Activated naive CD4-positive, alpha-beta T cell treated with anti-CD3 and anti-CD28 coated beads, Interleukin-2, amount 10 ng/mL, durations not matched to agents 7 days and 5 days (primary cell): ENCODE results near the gene B4GALNT3.
"Not testable (repeated sequence)": the region's sequence is repeated elsewhere in the genome, so short reads cannot be mapped to it uniquely, and the experiment has no call there.

Experiments
- CTCF ChIA-PET: fragments of 350-600 bp; sonication (Branson Sonifier 250); formaldehyde crosslinking; loops from one replicate; lab custom pipeline; 2021; ENCODE audit warnings: antibody characterized with exemption; lab: Charles Lee
- DNase-seq: peaks from one replicate; pipeline ENCODE4 v3.0.0-alpha.2; 2020
- H3K27ac Mint-ChIP-seq: one replicate; pipeline ENCODE4 v1.8.0; 2021; ENCODE audit warnings: mild to moderate bottlenecking, moderate library complexity, mixed read lengths
- H3K27me3 Mint-ChIP-seq: one replicate; pipeline ENCODE4 v1.8.0; 2021; ENCODE audit warnings: mild to moderate bottlenecking, mixed read lengths
- H3K36me3 Mint-ChIP-seq: one replicate; pipeline ENCODE4 v1.8.0; 2021; ENCODE audit warnings: mixed read lengths
- H3K4me1 Mint-ChIP-seq: one replicate; pipeline ENCODE4 v1.8.0; 2021; ENCODE audit warnings: mixed read lengths
- H3K4me3 Mint-ChIP-seq: one replicate; pipeline ENCODE4 v1.8.0; 2021; ENCODE audit warnings: mild to moderate bottlenecking, moderate library complexity, mixed read lengths
- H3K9me3 Mint-ChIP-seq: one replicate; pipeline ENCODE4 v1.8.0; 2021; ENCODE audit warnings: mixed read lengths

The B4GALNT3 gene

GRCh38 chr12:459430-460258, at the start of gene B4GALNT3:
Gene B4GALNT3 (plus strand): TSS chr12:459939. CDS start chr12:460377, 438 bp downstream.
- peaks cover 13% of the 10 kb centered on the region for H3K4me1 Mint-ChIP-seq
- no peak within 1 kb of the TSS for H3K27ac Mint-ChIP-seq
- peak within 1 kb of the TSS; percentile 78 for H3K4me3 Mint-ChIP-seq
- DNase-seq: peak; percentile 66
- H3K9me3 Mint-ChIP-seq: no peaks in the 10 kb centered on the region
- no peaks in the 10 kb centered on the region for H3K36me3 Mint-ChIP-seq
- H3K27me3 Mint-ChIP-seq: peaks cover 89% of the 10 kb centered on the region
- CTCF ChIA-PET: no interaction called here

- no peak overlapping the region for H3K27ac Mint-ChIP-seq
- DNase-seq: no peak
- CTCF ChIA-PET: no interaction called here
- no peaks in the 10 kb centered on the region for H3K4me1 Mint-ChIP-seq
- H3K9me3 Mint-ChIP-seq: no peaks in the 10 kb centered on the region
- H3K36me3 Mint-ChIP-seq: peaks cover 25% of the 10 kb centered on the region
- H3K4me3 Mint-ChIP-seq: no peak overlapping the region
- H3K27me3 Mint-ChIP-seq: no peaks in the 10 kb centered on the region
Measured at GRCh38 chr12:414859-415258, 44.9 kb upstream of the B4GALNT3 start.

DNA sequence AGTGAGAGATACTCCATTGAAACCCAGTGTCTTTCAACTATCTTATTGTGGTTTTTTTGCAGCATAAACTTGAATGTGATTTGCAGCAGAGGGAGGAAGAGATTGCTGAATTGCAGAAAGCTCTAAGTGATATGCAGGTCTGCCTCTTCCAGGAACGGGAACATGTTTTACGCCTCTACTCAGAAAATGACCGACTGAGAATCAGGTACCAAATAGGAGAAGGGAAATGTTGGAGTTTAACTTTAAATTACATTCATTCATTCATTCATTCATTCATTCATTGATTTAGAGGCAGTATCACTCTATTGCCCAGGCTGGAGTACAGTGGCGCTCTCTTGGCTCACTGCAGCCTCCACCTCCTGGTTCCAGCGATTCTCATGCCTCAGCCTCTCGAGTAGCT, 41.3 kb upstream of the B4GALNT3 start:
- DNase-seq: no peak
- Mint-ChIP-seq H3K36me3 (peaks cover 25% of the 10 kb centered on the region), H3K9me3 (no peaks in the 10 kb centered on the region), H3K4me3 (no peak overlapping the region), H3K4me1 (no peaks in the 10 kb centered on the region), H3K27ac (no peak overlapping the region), H3K27me3 (no peaks in the 10 kb centered on the region)
- CTCF ChIA-PET: interaction anchor here (0.9 to 1.1 kb wide), 2 partner anchors 10 to 25 kb away, joined by 3 read pairs; no protein-coding TSS in a partner anchor

GRCh38 chr12:422526-422925, 37.2 kb upstream of the B4GALNT3 start:
- Mint-ChIP-seq H3K9me3 (no peaks in the 10 kb centered on the region), H3K4me1 (no peaks in the 10 kb centered on the region), H3K27me3 (no peaks in the 10 kb centered on the region), H3K27ac (no peak overlapping the region), H3K36me3 (peaks cover 8% of the 10 kb centered on the region), H3K4me3 (no peak overlapping the region)
- no peak for DNase-seq
- CTCF ChIA-PET: interaction anchor here (1.1 kb wide), 1 partner anchor 19 kb away, joined by 3 read pairs; no protein-coding TSS in a partner anchor

DNA sequence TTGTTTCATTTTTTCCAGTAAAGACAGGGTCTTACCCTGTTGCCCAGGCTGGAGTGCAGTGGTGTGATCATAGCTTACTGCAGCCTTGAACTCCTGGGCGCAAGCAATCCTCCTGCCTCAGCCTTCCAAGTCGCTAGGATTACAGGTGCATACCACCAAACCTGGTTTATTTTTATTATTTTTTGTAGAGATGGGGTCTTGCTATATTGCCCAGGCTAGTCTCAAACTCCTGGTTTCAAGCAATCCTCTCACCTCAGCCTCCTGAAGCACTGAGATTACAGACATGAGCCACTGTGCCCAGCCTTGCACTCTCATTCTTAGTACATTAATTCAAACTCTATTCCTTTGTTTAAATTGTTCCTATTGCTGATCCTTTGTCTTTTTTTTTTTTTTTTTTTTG, 24.0 kb upstream of the B4GALNT3 start:
- DNase-seq, H3K9me3 Mint-ChIP-seq, H3K27ac Mint-ChIP-seq, CTCF ChIA-PET, H3K4me1 Mint-ChIP-seq, H3K27me3 Mint-ChIP-seq, H3K4me3 Mint-ChIP-seq: not testable (repeated sequence)
- H3K36me3 Mint-ChIP-seq: peaks cover 29% of the 10 kb centered on the region

DNA sequence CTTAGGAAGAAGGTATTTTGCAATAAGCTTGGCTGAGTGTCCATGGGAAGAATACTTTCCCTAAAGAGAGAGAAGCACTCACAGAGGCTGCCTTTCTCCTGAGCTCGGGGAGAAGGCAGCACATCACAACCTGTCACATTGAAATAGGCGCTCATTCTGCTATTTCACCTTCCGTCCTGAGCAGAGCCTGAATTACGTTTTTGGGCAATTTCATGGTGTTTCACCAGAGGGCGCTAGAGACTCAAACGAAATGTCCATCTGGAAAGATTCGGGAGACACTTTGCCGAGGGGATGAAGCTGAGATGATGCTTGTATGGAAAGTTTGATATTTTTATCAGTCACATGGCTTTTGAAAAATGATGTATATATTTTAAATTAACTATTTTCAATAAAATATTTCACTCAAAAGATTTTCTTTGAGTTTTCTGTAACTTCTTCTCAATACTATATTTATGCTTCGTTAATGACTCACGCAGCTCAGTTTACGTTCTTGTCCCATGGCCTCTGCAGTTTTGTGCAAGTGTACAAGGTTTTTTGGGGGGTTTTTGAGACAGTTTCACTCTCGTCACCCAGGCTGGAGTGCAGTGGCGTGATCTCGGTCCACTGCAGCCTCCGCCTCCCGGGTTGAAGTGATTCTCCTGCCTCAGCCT, 17.4 kb upstream of the B4GALNT3 start:
- no peaks in the 10 kb centered on the region for H3K9me3 Mint-ChIP-seq
- H3K36me3 Mint-ChIP-seq: peaks cover 8% of the 10 kb centered on the region
- no peaks in the 10 kb centered on the region for H3K27me3 Mint-ChIP-seq
- H3K4me1 Mint-ChIP-seq: no peaks in the 10 kb centered on the region
- no peak overlapping the region for H3K27ac Mint-ChIP-seq
- no peak overlapping the region for H3K4me3 Mint-ChIP-seq
- DNase-seq: peak; percentile 63
- CTCF ChIA-PET: interaction anchor here (0.9 to 5.5 kb wide), 13 partner anchors 8 to 109 kb away, joined by 3 to 30 read pairs (median 7); no protein-coding TSS in a partner anchor

GRCh38 chr12:447141-447540, 12.6 kb upstream of the B4GALNT3 start:
- CTCF ChIA-PET: interaction anchor here (0.5 to 9.7 kb wide), 3 partner anchors 56 to 101 kb away, joined by 3 to 102 read pairs (median 9); no protein-coding TSS in a partner anchor
- Mint-ChIP-seq H3K4me3 (no peak overlapping the region), H3K36me3 (peaks cover 1% of the 10 kb centered on the region), H3K27me3 (peaks cover 16% of the 10 kb centered on the region), H3K4me1 (no peaks in the 10 kb centered on the region), H3K27ac (no peak overlapping the region), H3K9me3 (no peaks in the 10 kb centered on the region)
- no peak for DNase-seq

DNA sequence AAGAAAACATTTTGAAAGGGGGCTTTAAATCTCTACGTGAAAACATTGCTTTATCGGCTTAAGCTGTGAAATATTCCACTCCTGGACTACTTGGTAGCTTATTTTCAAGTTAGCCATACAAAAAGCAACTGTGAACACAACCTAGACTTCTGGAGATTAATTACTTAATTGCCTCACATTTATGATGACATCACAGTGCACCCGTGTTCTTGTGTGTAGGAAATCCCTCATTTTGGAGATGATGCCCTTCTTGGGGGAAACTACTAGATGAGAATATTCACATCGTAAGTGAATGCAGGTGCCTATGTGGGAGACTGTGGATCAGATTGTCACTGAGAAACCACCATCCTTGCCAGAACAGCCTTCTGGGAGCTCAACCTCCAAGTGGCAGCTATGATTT, 10.5 kb upstream of the B4GALNT3 start:
- Mint-ChIP-seq H3K4me3 (no peak overlapping the region), H3K36me3 (no peaks in the 10 kb centered on the region), H3K27ac (no peak overlapping the region), H3K27me3 (peaks cover 27% of the 10 kb centered on the region), H3K9me3 (no peaks in the 10 kb centered on the region), H3K4me1 (peaks cover 3% of the 10 kb centered on the region)
- CTCF ChIA-PET: interaction anchor here (0.5 to 9.7 kb wide), 9 partner anchors 7 to 365 kb away, joined by 3 to 102 read pairs (median 5); no protein-coding TSS in a partner anchor
- no peak for DNase-seq

- Mint-ChIP-seq H3K27ac (no peak overlapping the region), H3K36me3 (no peaks in the 10 kb centered on the region), H3K4me1 (peaks cover 3% of the 10 kb centered on the region), H3K27me3 (peaks cover 28% of the 10 kb centered on the region), H3K9me3 (no peaks in the 10 kb centered on the region), H3K4me3 (no peak overlapping the region)
- CTCF ChIA-PET: interaction anchor here (0.9 to 9.7 kb wide), 9 partner anchors 7 to 540 kb away, joined by 3 to 102 read pairs (median 5); no protein-coding TSS in a partner anchor
- no peak for DNase-seq
Measured at GRCh38 chr12:450438-450837, 9.3 kb upstream of the B4GALNT3 start.

GRCh38 chr12:452667-453210, 7.0 kb upstream of the B4GALNT3 start:
- CTCF ChIA-PET: interaction anchor here (0.6 to 9.7 kb wide), 19 partner anchors 10 to 501 kb away, joined by 3 to 123 read pairs (median 4); partner anchors contain the start of gene KDM5A
- Mint-ChIP-seq H3K9me3 (no peaks in the 10 kb centered on the region), H3K27me3 (peaks cover 48% of the 10 kb centered on the region), H3K4me1 (peaks cover 3% of the 10 kb centered on the region), H3K27ac (no peak overlapping the region), H3K4me3 (no peak overlapping the region), H3K36me3 (no peaks in the 10 kb centered on the region)
- DNase-seq: peak; percentile 67

DNA sequence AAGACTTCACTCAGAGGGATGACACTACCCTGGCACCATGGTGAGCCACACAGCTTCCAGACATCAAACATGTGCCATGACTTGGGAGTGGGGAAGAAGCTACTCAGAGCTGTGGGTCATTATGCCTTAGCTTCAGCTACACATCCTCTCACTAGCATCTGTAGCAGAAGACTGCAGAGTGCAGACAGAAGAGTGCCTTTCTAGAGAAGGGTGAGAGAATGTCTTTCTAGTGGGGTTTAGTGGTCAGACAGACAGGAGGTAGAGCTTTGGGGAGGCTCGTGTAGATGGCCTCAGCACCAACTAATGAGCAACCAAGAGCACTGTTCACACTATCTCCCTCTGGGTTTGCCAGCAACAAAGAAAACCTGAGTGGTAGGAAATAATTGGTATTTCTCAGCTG, 4.9 kb upstream of the B4GALNT3 start:
- peaks cover 12% of the 10 kb centered on the region for H3K4me1 Mint-ChIP-seq
- H3K27me3 Mint-ChIP-seq: peaks cover 69% of the 10 kb centered on the region
- no peaks in the 10 kb centered on the region for H3K36me3 Mint-ChIP-seq
- CTCF ChIA-PET: interaction anchor here (0.7 to 9.7 kb wide), 12 partner anchors 8 to 120 kb away, joined by 3 to 123 read pairs (median 4); no protein-coding TSS in a partner anchor
- DNase-seq: no peak
- no peak overlapping the region for H3K27ac Mint-ChIP-seq
- no peaks in the 10 kb centered on the region for H3K9me3 Mint-ChIP-seq
- no peak overlapping the region for H3K4me3 Mint-ChIP-seq

DNA sequence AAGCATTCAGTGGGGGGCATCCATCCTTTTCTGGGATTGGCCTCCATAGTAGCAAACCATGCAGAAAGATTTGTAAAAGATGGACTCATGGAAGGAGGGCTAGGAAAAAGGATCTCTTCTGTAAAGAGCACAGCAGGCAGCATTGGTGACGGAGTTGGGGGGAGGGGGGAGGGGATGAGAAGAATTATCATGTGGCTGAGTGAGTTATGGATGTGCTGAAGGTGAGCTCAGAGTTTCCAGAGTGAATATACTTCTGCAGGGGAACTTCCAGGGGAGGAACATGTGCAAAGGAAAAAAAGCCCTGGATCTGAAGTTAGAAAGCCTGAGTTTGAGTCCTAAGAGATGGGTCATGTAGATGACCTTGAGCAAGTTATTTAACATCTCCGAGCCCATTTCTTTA, 3.9 kb upstream of the B4GALNT3 start:
- Mint-ChIP-seq H3K9me3 (no peaks in the 10 kb centered on the region), H3K36me3 (no peaks in the 10 kb centered on the region), H3K27me3 (peaks cover 76% of the 10 kb centered on the region), H3K4me3 (no peak overlapping the region), H3K4me1 (peaks cover 12% of the 10 kb centered on the region), H3K27ac (no peak overlapping the region)
- CTCF ChIA-PET: interaction anchor here (1.3 to 9.7 kb wide), 7 partner anchors 11 to 92 kb away, joined by 3 to 123 read pairs (median 12); no protein-coding TSS in a partner anchor
- no peak for DNase-seq

- no peak overlapping the region for H3K4me3 Mint-ChIP-seq
- H3K36me3 Mint-ChIP-seq: no peaks in the 10 kb centered on the region
- peaks cover 13% of the 10 kb centered on the region for H3K4me1 Mint-ChIP-seq
- CTCF ChIA-PET: interaction anchor here (0.7 to 7.8 kb wide), 4 partner anchors 8 to 90 kb away, joined by 4 to 123 read pairs (median 7); no protein-coding TSS in a partner anchor
- no peaks in the 10 kb centered on the region for H3K9me3 Mint-ChIP-seq
- no peak for DNase-seq
- peaks cover 79% of the 10 kb centered on the region for H3K27me3 Mint-ChIP-seq
- no peak overlapping the region for H3K27ac Mint-ChIP-seq
Measured at GRCh38 chr12:457676-458075, 2.1 kb upstream of the B4GALNT3 start.

GRCh38 chr12:459050-459429, 699 bp upstream of the B4GALNT3 start:
- CTCF ChIA-PET: interaction anchor here (2.2 to 7.8 kb wide), 2 partner anchors 83 to 89 kb away, joined by 9 to 123 read pairs; no protein-coding TSS in a partner anchor

More at GRCh38 chr12:459050-459429, 699 bp upstream of the B4GALNT3 start:
- Mint-ChIP-seq H3K36me3 (no peaks in the 10 kb centered on the region), H3K27ac (no peak overlapping the region), H3K4me3 (peak overlapping the region; percentile 65), H3K27me3 (peaks cover 85% of the 10 kb centered on the region), H3K4me1 (peaks cover 13% of the 10 kb centered on the region), H3K9me3 (no peaks in the 10 kb centered on the region)
- no peak for DNase-seq
